H1 (cell line): Measurements from ENCODE around the gene MAPK8IP3. TPM values are rescaled to one million over a fixed set of nuclear protein-coding genes. Genes with fewer than 3 reads are reported as not detected.

Experiments used
- CTCF ChIA-PET: fragments of 300-600 bp; sonication (Branson Sonifier 250); formaldehyde crosslinking; loops from one replicate; lab custom pipeline; 2021; ENCODE audit not compliant: partially characterized antibody; lab: Charles Lee
- POLR2A ChIA-PET: fragments of 300-600 bp; sonication (Branson Sonifier 250); formaldehyde crosslinking; loops from one replicate; lab custom pipeline; 2021; ENCODE audit warnings: inconsistent platforms; ENCODE audit not compliant: partially characterized antibody; lab: Charles Lee
- DNase-seq, 2 experiments: peaks; one replicate each; pipeline versions ENCODE4 v3.0.0 to v3.0.0-alpha.2; 2010 to 2022; ENCODE audit warnings: low spot score in 2 of 2, low read depth in 1 of 2, mixed read lengths in 1 of 2
- FAIRE-seq: peaks from 2 replicates; lab custom pipeline; 2011; peaks lifted over from hg19 to GRCh38; lab: Jason Lieb, UNC
- H2AFZ ChIP-seq: 2 replicates; pipeline ENCODE4 v1.8.1; 2012; ENCODE audit warnings: low read length, inconsistent platforms
- H2AK5ac ChIP-seq: 2 replicates; pipeline ENCODE4 v1.6.1; 2013; ENCODE audit warnings: low read depth, low read length
- H2BK120ac ChIP-seq: replicated peaks from 2 replicates; pipeline ENCODE3; 2013; ENCODE audit warnings: low read depth, low read length, inconsistent platforms
- H2BK12ac ChIP-seq: 2 replicates; pipeline ENCODE4 v1.6.1; 2013; ENCODE audit warnings: low read depth, low read length
- H2BK15ac ChIP-seq: 2 replicates; pipeline ENCODE4 v1.6.1; 2013; ENCODE audit warnings: low read length
- H2BK20ac ChIP-seq: 2 replicates; pipeline ENCODE4 v1.6.1; 2013; ENCODE audit warnings: low read length
- H2BK5ac ChIP-seq: 2 replicates; pipeline ENCODE4 v1.6.1; 2013; ENCODE audit warnings: low read depth, low read length
- H3K14ac ChIP-seq: 2 replicates; pipeline ENCODE4 v1.6.1; 2013; ENCODE audit warnings: inconsistent platforms; ENCODE audit not compliant: insufficient read length
- H3K18ac ChIP-seq: 2 replicates; pipeline ENCODE4 v1.6.1; 2013; ENCODE audit warnings: low read length; ENCODE audit errors: extremely low read depth
- H3K23ac ChIP-seq: 2 replicates; pipeline ENCODE4 v1.6.1; 2013; ENCODE audit warnings: inconsistent platforms; ENCODE audit not compliant: insufficient read length
- H3K23me2 ChIP-seq: 2 replicates; pipeline ENCODE4 v1.6.1; 2013; ENCODE audit warnings: low read depth, low read length
- H3K27ac ChIP-seq: 2 replicates; pipeline ENCODE4 v1.6.1; 2011; ENCODE audit warnings: low read depth, low read length, inconsistent platforms
- H3K27me3 ChIP-seq, 4 experiments: replicated peaks in 1 of 4; 1 replicate in 1 of 4; 2 replicates in 3 of 4; pipeline versions ENCODE4 v1.6.1 to v1.8.1; 2011 to 2013; ENCODE audit warnings: low read length in 3 of 4, mild to moderate bottlenecking in 3 of 4, inconsistent platforms in 2 of 4, mixed read lengths in 2 of 4, moderate library complexity in 1 of 4; ENCODE audit not compliant: control insufficient read depth in 3 of 4, insufficient read depth in 3 of 4; ENCODE audit errors: extremely low read depth in 1 of 4
- H3K36me3 ChIP-seq, 4 experiments: 2 replicates each; pipeline versions ENCODE4 v1.6.1 to v1.8.1; 2011 to 2013; ENCODE audit warnings: mild to moderate bottlenecking in 4 of 4, low read length in 3 of 4, moderate library complexity in 2 of 4, control low read depth in 1 of 4, inconsistent platforms in 1 of 4; ENCODE audit not compliant: insufficient read depth in 4 of 4, control insufficient read depth in 2 of 4
- H3K4ac ChIP-seq: replicated peaks from 2 replicates; pipeline ENCODE3; 2013; ENCODE audit warnings: low read length, low read depth, mixed read lengths, inconsistent platforms; ENCODE audit not compliant: insufficient read length
- H3K4me1 ChIP-seq, 4 experiments: replicated peaks in 1 of 4; 1 replicate in 1 of 4; 2 replicates in 3 of 4; pipeline versions ENCODE4 v1.6.1 to v1.8.1; 2011 to 2013; ENCODE audit warnings: low read length in 3 of 4, inconsistent platforms in 2 of 4, mixed read lengths in 1 of 4; ENCODE audit not compliant: insufficient read depth in 4 of 4, control insufficient read depth in 3 of 4
- H3K4me2 ChIP-seq, 2 experiments: 2 replicates each; pipeline versions ENCODE4 v1.6.1 to v1.8.1; 2011 to 2013; ENCODE audit warnings: low read depth in 2 of 2, low read length in 2 of 2, control low read depth in 1 of 2, inconsistent platforms in 1 of 2, mild to moderate bottlenecking in 1 of 2; ENCODE audit not compliant: insufficient read depth in 1 of 2
- H3K4me3 ChIP-seq, 4 experiments: fragments of 200-600, 300-600 bp in 1 of 4; sonication (generic), shearing (Covaris generic), sonication (Bioruptor Twin) in 1 of 4; 2 replicates each; pipeline versions ENCODE4 v1.5.1 to v1.8.1; 2011 to 2016; ENCODE audit warnings: low read length in 4 of 4, low read depth in 3 of 4, control low read depth in 2 of 4, inconsistent platforms in 2 of 4, mild to moderate bottlenecking in 2 of 4, mixed read lengths in 1 of 4, moderate library complexity in 1 of 4; ENCODE audit not compliant: insufficient read depth in 2 of 4; ENCODE audit errors: extremely low read depth in 1 of 4
- H3K56ac ChIP-seq: replicated peaks from 2 replicates; pipeline ENCODE3; 2013; ENCODE audit warnings: low read depth, mild to moderate bottlenecking, mixed read lengths, low read length, inconsistent platforms; ENCODE audit not compliant: insufficient read length
- H3K79me1 ChIP-seq: 2 replicates; pipeline ENCODE4 v1.6.1; 2013; ENCODE audit warnings: low read depth, low read length, control low read depth
- H3K79me2 ChIP-seq, 2 experiments: 2 replicates each; pipeline versions ENCODE4 v1.6.1 to v1.8.1; 2012 to 2013; ENCODE audit warnings: low read length in 2 of 2, mild to moderate bottlenecking in 2 of 2, inconsistent platforms in 1 of 2; ENCODE audit not compliant: insufficient read depth in 2 of 2, control insufficient read depth in 1 of 2
- H3K9ac ChIP-seq, 4 experiments: replicated peaks in 1 of 4; 1 replicate in 1 of 4; 2 replicates in 3 of 4; pipeline versions ENCODE4 v1.6.1 to v1.8.1; 2011 to 2013; ENCODE audit warnings: low read depth in 3 of 4, low read length in 3 of 4, control low read depth in 2 of 4, mild to moderate bottlenecking in 2 of 4, moderate library complexity in 2 of 4, inconsistent platforms in 1 of 4; ENCODE audit errors: extremely low read depth in 1 of 4
- H3K9me3 ChIP-seq, 2 experiments: 2 replicates each; pipeline versions ENCODE4 v1.6.1 to v1.8.1; 2012 to 2013; ENCODE audit warnings: mild to moderate bottlenecking in 2 of 2, moderate library complexity in 2 of 2, control low read depth in 1 of 2, inconsistent platforms in 1 of 2, low read depth in 1 of 2, low read length in 1 of 2, mixed read lengths in 1 of 2; ENCODE audit not compliant: insufficient read depth in 2 of 2
- H4K20me1 ChIP-seq, 2 experiments: replicated peaks in 1 of 2; 2 replicates each; pipeline versions ENCODE3 to v1.8.1; 2011 to 2013; ENCODE audit warnings: inconsistent platforms in 2 of 2, low read length in 2 of 2, mild to moderate bottlenecking in 1 of 2; ENCODE audit not compliant: insufficient read depth in 2 of 2, control insufficient read depth in 1 of 2
- H4K5ac ChIP-seq: 2 replicates; pipeline ENCODE4 v1.6.1; 2013; ENCODE audit warnings: low read length, low read depth, mixed read lengths, inconsistent platforms; ENCODE audit not compliant: insufficient read length
- H4K8ac ChIP-seq: 2 replicates; pipeline ENCODE4 v1.8.0; 2013; ENCODE audit warnings: mild to moderate bottlenecking, moderate library complexity, low read length, inconsistent platforms; ENCODE audit not compliant: insufficient read depth; ENCODE audit errors: extremely low read depth
- H4K91ac ChIP-seq: replicated peaks from 2 replicates; pipeline ENCODE3; 2013; ENCODE audit warnings: low read length, mixed read lengths, inconsistent platforms; ENCODE audit not compliant: insufficient read length
- CTBP2 ChIP-seq: IDR thresholded peaks from 2 replicates; pipeline ENCODE4 v1.7.0; 2011; ENCODE audit warnings: borderline replicate concordance, mild to moderate bottlenecking, moderate library complexity, mixed read lengths, low read length; ENCODE audit not compliant: insufficient read depth, insufficient read length
- GABPA ChIP-seq: IDR thresholded peaks from 2 replicates; pipeline ENCODE4 v1.6.1; 2011; ENCODE audit warnings: mild to moderate bottlenecking, low read length, moderate library complexity, borderline replicate concordance; ENCODE audit not compliant: insufficient read depth
- HDAC6 ChIP-seq: IDR thresholded peaks from one replicate; pipeline ENCODE4 v1.7.1; 2012; ENCODE audit warnings: low read depth, mild to moderate bottlenecking, inconsistent platforms, low read length, moderate library complexity
- NANOG ChIP-seq: IDR thresholded peaks from 2 replicates; pipeline ENCODE4 v1.6.1; 2011; ENCODE audit warnings: low read length, low read depth, mild to moderate bottlenecking, inconsistent platforms; ENCODE audit not compliant: insufficient read depth, poor library complexity, severe bottlenecking
- POLR2AphosphoS5 ChIP-seq: IDR thresholded peaks from 2 replicates; pipeline ENCODE4 v1.6.1; 2011; ENCODE audit warnings: low read depth, low read length
- RFX5 ChIP-seq: IDR thresholded peaks from 2 replicates; pipeline ENCODE4 v1.6.1; 2011; ENCODE audit warnings: low read depth, low read length, improper control_type of control experiment, borderline replicate concordance
- SP2 ChIP-seq: IDR thresholded peaks from 2 replicates; pipeline ENCODE4 v1.6.1; 2012; ENCODE audit warnings: mild to moderate bottlenecking, low read length, inconsistent platforms
- ZNF274 ChIP-seq: IDR thresholded peaks from 2 replicates; pipeline ENCODE4 v1.7.0; 2012; ENCODE audit warnings: low read length, borderline replicate concordance; ENCODE audit errors: extremely low read depth
- WGBS, 2 experiments: shearing (Covaris generic) in 1 of 2; methylation state at CpG; one replicate each; pipeline versions ENCODE4 v1.1.6 to v1.1.7; 2013 to 2015; ENCODE audit warnings: low lambda C conversion rate in 2 of 2, mixed read lengths in 2 of 2, inconsistent platforms in 1 of 2, low coverage in 1 of 2, missing lambda C conversion rate in 1 of 2; ENCODE audit not compliant: insufficient replicate concordance in 2 of 2, insufficient coverage in 1 of 2, insufficient read length in 1 of 2; ENCODE audit errors: extremely low coverage in 1 of 2, missing lambda C conversion rate in 1 of 2; 5-methylcytosine and 5-hydroxymethylcytosine counted together
- polyA plus RNA-seq, 7 experiments: library from polyadenylated mRNA; depleted of rRNA in 3 of 7; stranded (reverse) in 5 of 7; unstranded in 2 of 7; fragments of >200 nt in 5 of 7; fragments of 200-250 nt in 2 of 7; gene quantifications; 1 replicate in 5 of 7; 2 replicates in 1 of 7; 4 replicates in 1 of 7; pipeline versions ENCODE4 v1.2.1 to v1.2.3, GENCODE V29; 2011 to 2013; ENCODE audit warnings: missing spikeins in 2 of 7, mixed read lengths in 2 of 7
- total RNA-seq: library from RNA; stranded (reverse); fragmentation: NEBNext Ultra II Directional; extraction: Animal tissue kit (Norgen Biotek cat#: 25700); gene quantifications from 2 replicates; pipeline ENCODE4 v1.2.1, GENCODE V29; 2021

Gene MAPK8IP3
- total and polyA plus RNA-seq, 2 of the 8 experiments (the other 6 are each of a cell fraction or from before 2014, with no cell fraction given): 16.9 to 43.4 TPM

GRCh38 chr16:1698680-1699079 lies 7.3 kb upstream of the MAPK8IP3 start:
- Histone ChIP-seq H2BK20ac (no peak overlapping the region), H4K91ac (no peak overlapping the region), H2AK5ac (no peak overlapping the region), H3K9ac (no peak overlapping the region), H3K9me3 (no peaks in the 10 kb centered on the region), H3K23ac (no peak overlapping the region), H3K23me2 (no peaks in the 10 kb centered on the region), H3K27ac (no peak overlapping the region), H3K18ac (no peak overlapping the region), H2BK12ac (no peak overlapping the region), H3K27me3 (no peaks in the 10 kb centered on the region), H3K4ac (no peak overlapping the region), H4K20me1 (peaks cover 11 to 12% of the 10 kb centered on the region in 2 experiments), H3K36me3 (peaks cover 18 to 70% (median 63%) of the 10 kb centered on the region in 4 experiments), H2BK120ac (no peak overlapping the region), H3K4me3 (no peak overlapping the region), H3K14ac (no peak overlapping the region), H3K4me2 (no peak overlapping the region), H2BK15ac (no peak overlapping the region), H2AFZ (no peak overlapping the region), H2BK5ac (no peak overlapping the region), H3K56ac (no peak overlapping the region), H3K79me2 (peaks cover 0 to 15% of the 10 kb centered on the region in 2 experiments; a peak in 2 of 4 replicates), H4K5ac (no peak overlapping the region), H3K4me1 (no peaks in the 10 kb centered on the region), H3K79me1 (0 out of 2 replicates have a peak, but pooled peaks cover 5% of the 10 kb centered on the region), H4K8ac (no peak overlapping the region)
- ChIA-PET CTCF (no interaction called here), POLR2A (no interaction called here)
- TF ChIP-seq GABPA: no peak
- no peak for TF ChIP-seq POLR2AphosphoS5
- TF ChIP-seq RFX5: no peak
- TF ChIP-seq ZNF274: no peak
- no peak for TF ChIP-seq HDAC6
- TF ChIP-seq CTBP2: no peak
- TF ChIP-seq SP2: no peak
- TF ChIP-seq NANOG: no peak
- no peak for DNase-seq
- WGBS, 2 experiments: 94% methylated on average over 10 of the region's 10 CpGs; no CpG with 5 or more reads in 1 of the 2 experiments
- no peak for FAIRE-seq
